Astrocyte of the cerebellum (primary cell): ENCODE results near the gene REXO1.
A peak's percentile ranks its signal among the peaks of the same experiment; 100 is the strongest.

Experiments
- DNase-seq: peaks from one replicate; pipeline ENCODE4 v3.0.0-alpha.2; 2011; ENCODE audit warnings: low read depth
- H3K4me3 ChIP-seq: 2 replicates; pipeline ENCODE4 v1.5.1; 2011; ENCODE audit warnings: mild to moderate bottlenecking, low read depth, low read length, moderate library complexity
- in situ Hi-C: cut with HindIII; loops from 2 replicates; pipeline ENCODE4 v1.10.0; 2017; ENCODE audit warnings: low sequenced_read_pairs
- TF ChIP-seq, protein P1 (sequence below): IDR thresholded peaks from 2 replicates; pipeline ENCODE4 v1.5.1; 2012; ENCODE audit warnings: low read length, low read depth, moderate library complexity, mild to moderate bottlenecking; ENCODE audit errors: missing control alignments

The REXO1 gene

DNA sequence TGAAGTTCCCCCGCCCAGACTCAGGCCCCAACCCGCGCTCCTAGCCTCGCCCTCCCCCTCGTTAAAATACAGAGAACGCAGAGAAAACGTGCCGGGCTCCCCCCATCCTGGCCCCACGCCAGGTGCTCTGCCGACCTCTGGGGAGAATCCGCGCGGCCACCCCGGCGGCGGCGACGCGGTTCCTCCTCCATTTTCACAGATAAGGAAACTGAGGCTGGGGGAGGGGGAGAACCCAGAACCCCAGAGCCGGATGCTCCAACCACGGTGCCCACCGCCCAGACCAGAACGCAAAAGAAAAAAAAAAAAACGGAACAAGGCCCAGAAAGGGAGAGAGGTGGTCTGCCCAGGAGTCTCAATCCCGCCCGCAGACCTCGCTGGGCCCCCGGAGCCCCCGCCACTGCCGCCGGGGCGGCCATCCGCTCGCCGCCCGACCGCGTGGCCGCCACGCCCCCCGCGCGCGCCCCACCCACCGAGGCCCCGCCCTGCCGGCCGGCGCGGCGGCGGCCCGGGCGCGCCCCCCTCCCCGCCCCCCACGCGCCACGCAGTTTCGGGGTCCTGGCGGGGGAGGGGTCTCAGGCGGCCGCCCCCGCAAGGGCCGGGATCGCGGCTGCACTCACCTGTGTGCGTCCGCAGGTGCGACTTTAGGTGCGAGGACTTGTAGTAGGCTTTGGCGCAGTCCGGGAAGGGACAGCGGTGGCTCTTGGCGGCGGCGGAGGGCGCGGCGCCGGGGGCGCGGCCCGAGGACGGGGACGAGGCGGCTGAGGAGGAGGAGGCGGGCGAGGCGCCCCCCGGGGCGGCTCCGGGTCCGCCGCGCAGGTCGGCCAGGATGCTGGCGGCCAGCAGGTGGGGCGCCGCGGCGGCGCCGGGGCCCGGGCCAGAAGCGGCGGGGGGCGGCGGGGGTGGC is 14.4 kb upstream of the REXO1 start:
- no peak for DNase-seq

DNA sequence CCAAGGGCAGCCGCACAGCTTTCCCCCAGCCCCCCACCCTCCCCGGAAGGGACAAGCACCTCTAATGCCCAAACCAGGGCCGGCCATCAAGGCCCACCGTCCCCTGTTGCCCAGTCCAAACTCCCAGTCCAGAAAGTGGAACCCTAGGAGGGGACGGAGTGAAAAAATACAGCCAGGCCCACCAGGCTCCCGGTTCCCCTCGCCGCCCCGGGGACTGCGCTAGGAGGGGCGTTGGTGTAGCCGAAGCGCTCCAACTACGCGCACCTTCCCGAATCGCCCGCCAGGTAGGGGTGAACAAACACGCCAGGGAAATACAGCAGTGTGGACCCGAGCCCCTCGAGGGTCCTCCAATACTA is 13.8 kb upstream of the REXO1 start:
- TF ChIP-seq, protein P1, sequence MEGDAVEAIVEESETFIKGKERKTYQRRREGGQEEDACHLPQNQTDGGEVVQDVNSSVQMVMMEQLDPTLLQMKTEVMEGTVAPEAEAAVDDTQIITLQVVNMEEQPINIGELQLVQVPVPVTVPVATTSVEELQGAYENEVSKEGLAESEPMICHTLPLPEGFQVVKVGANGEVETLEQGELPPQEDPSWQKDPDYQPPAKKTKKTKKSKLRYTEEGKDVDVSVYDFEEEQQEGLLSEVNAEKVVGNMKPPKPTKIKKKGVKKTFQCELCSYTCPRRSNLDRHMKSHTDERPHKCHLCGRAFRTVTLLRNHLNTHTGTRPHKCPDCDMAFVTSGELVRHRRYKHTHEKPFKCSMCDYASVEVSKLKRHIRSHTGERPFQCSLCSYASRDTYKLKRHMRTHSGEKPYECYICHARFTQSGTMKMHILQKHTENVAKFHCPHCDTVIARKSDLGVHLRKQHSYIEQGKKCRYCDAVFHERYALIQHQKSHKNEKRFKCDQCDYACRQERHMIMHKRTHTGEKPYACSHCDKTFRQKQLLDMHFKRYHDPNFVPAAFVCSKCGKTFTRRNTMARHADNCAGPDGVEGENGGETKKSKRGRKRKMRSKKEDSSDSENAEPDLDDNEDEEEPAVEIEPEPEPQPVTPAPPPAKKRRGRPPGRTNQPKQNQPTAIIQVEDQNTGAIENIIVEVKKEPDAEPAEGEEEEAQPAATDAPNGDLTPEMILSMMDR = no peak
- in situ Hi-C loops = no loop called here
- peak overlapping the region; percentile 83 for H3K4me3 ChIP-seq
- DNase-seq = no peak

More for the DNA sequence above, 14.4 kb upstream of the REXO1 start:
- peak overlapping the region; percentile 83 for H3K4me3 ChIP-seq
- in situ Hi-C loops = no loop called here
- TF ChIP-seq, protein P1 = no peak

- peak overlapping the region; percentile 83 for H3K4me3 ChIP-seq
- TF ChIP-seq, protein P1 = no peak
- no peak for DNase-seq
- in situ Hi-C loops = no loop called here
These were observed 13.3 kb upstream of the REXO1 start for GRCh38 chr19:1861599-1862031.

- no peak for DNase-seq
- in situ Hi-C loops = no loop called here
- H3K4me3 ChIP-seq = peak overlapping the region; percentile 83
- TF ChIP-seq, protein P1 = no peak
These were observed 12.7 kb upstream of the REXO1 start for GRCh38 chr19:1860821-1861598.

GRCh38 chr19:1860042-1860775 is 11.9 kb upstream of the REXO1 start:
- in situ Hi-C loops = no loop called here
- TF ChIP-seq, protein P1 = no peak
- DNase-seq = peak; percentile 54
- peak overlapping the region; percentile 83 for H3K4me3 ChIP-seq

DNA sequence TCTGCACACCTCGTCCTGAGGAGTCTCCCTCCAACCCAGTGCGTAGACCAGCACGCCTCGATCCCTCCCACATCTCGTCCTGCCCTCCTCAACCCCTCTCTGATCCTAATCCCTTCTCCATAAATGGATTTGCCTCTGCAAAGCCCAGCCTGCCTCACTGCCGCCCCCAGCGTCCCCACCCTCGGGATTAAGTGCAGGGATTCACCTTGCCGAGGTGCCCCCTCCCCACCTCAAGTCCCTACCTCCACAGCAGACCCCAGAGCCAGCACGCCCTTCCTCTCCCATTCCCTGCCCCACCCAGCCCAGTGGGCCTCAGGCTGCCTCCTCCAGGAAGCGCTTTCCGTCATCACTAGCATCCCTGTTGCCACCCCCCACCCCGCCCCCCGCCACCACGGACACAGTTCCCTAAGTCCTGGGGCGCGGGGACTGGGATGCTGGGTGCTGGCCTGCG is 11.1 kb upstream of the REXO1 start:
- in situ Hi-C loops = no loop called here
- no peak overlapping the region for H3K4me3 ChIP-seq
- TF ChIP-seq, protein P1 = no peak
- no peak for DNase-seq
